Measurements from ENCODE around the gene NQO2. TPM values are rescaled to one million over a fixed set of nuclear protein-coding genes. Genes with fewer than 3 reads are reported as not detected.

Gene NQO2
- total RNA-seq, 1 experiment from 2014 or later, result 82.9 TPM

GRCh38 chr6:3045777-3046176, 46.1 kb downstream of the NQO2 start:
- Histone ChIP-seq H3K27ac (ENCODE audit: low read depth, low read length) (no peak overlapping the region), H3K27me3 (ENCODE audit: insufficient read depth, low read length) (no peaks in the 10 kb centered on the region), H3K79me2 (ENCODE audit: insufficient read depth, low read length) (no peaks in the 10 kb centered on the region), H3K9me3 (ENCODE audit: control insufficient read depth in 1 of 2, insufficient read depth in 1 of 2, low read depth in 1 of 2, low read length in 2 of 2) (no peaks in the 10 kb centered on the region), H3K9ac (ENCODE audit: low read length) (no peak overlapping the region), H3K4me1 (ENCODE audit: control insufficient read depth in 1 of 2, insufficient read depth in 2 of 2, low read length in 2 of 2) (no peaks in the 10 kb centered on the region), H3K36me3 (ENCODE audit: control insufficient read depth in 1 of 2, insufficient read depth in 2 of 2, low read length in 2 of 2) (no peaks in the 10 kb centered on the region), H2AFZ (ENCODE audit: low read depth, low read length, poor library complexity, severe bottlenecking) (no peak overlapping the region), H3K9me2 (ENCODE audit: insufficient read depth) (no peaks in the 10 kb centered on the region), H3K4me2 (ENCODE audit: low read length) (no peak overlapping the region), H3K4me3 (replicated peaks in 1 of 2; ENCODE audit: low read depth in 1 of 2, low read length in 2 of 2) (no peak overlapping the region), H4K20me1 (ENCODE audit: insufficient read depth) (no peaks in the 10 kb centered on the region)
- BruUV-seq (replicated peaks), result no TSS peak
- RAD21 ChIA-PET (ENCODE audit: low non-redundant PET in 1 of 2, low total read pairs in 2 of 2, uncharacterized antibody in 2 of 2, unreplicated experiment in 2 of 2), result no interaction called here
- intact Hi-C loops (cut with micrococcal nuclease), result no loop called here
- POLR2A ChIA-PET, result no interaction called here
- CTCF ChIA-PET, result interaction anchor here (0.9 kb wide), 1 partner anchor 14 kb away, joined by 3 read pairs; no protein-coding TSS in a partner anchor
- TF ChIP-seq YY1 (IDR thresholded peaks at IDR 0.05; ENCODE audit: extremely low read depth, insufficient replicate concordance, low read depth, low read length) (no peak), ZBTB33 (IDR thresholded peaks at IDR 0.05; ENCODE audit: extremely low read depth, insufficient replicate concordance, low read length) (no peak), SIN3A (IDR thresholded peaks at IDR 0.05; ENCODE audit: low read depth) (no peak), CBX3 (IDR thresholded peaks at IDR 0.05; ENCODE audit: low read depth) (no peak), EZH2phosphoT487 (IDR thresholded peaks at IDR 0.05; ENCODE audit: borderline replicate concordance) (no peak), SRF (IDR thresholded peaks at IDR 0.05; ENCODE audit: low read depth) (no peak), CTCF (IDR thresholded peaks at IDR 0.05 in 2 of 3, conservative IDR thresholded peaks at IDR 0.05 in 1 of 3; ENCODE audit: borderline replicate concordance in 1 of 3, insufficient read depth in 1 of 3, low read depth in 2 of 3, low read length in 2 of 3) (no peak), MAX (IDR thresholded peaks at IDR 0.05) (no peak), POLR2A (IDR thresholded peaks at IDR 0.05; ENCODE audit: borderline replicate concordance, extremely low read depth, insufficient read depth, insufficient read length) (no peak), POLR2AphosphoS5 (IDR thresholded peaks at IDR 0.05; ENCODE audit: low read depth, low read length) (no peak)
- DNase-seq (ENCODE audit: low read depth, low spot score) (no peak), ATAC-seq (no peak)
